Stomach (tissue), 9 donors: ENCODE results near the gene SPIRE2. TPM values are rescaled to one million over a fixed set of nuclear protein-coding genes. Genes with fewer than 3 reads are reported as not detected.

Experiments
- DNase-seq, 2 donors: peaks; one replicate each; pipeline versions ENCODE4 v3.0.0 to v3.0.0-alpha.2; 2013 to 2019
- H3K27ac ChIP-seq, 5 donors: fragments of 200-600 bp in 4 of 5; sonication (generic) in 4 of 5; one replicate each; pipeline ENCODE4 v1.5.1; 2013 to 2019; ENCODE audit warnings: mild to moderate bottlenecking in 1 of 5, moderate library complexity in 1 of 5
- H3K27me3 ChIP-seq, 3 donors: fragments of 200-600 bp; sonication (generic); one replicate each; pipeline ENCODE4 v1.5.1; 2017 to 2019; ENCODE audit warnings: mixed run types in 1 of 3
- H3K36me3 ChIP-seq, 4 donors: fragments of 200-600 bp; sonication (generic); 1 replicate in 3 of 4; 2 replicates in 1 of 4; pipeline ENCODE4 v1.5.1; 2016 to 2019
- H3K4me1 ChIP-seq, 4 donors: fragments of 200-600 bp; sonication (generic); one replicate each; pipeline ENCODE4 v1.5.1; 2016 to 2019
- H3K4me3 ChIP-seq, 4 donors: fragments of 200-600 bp; sonication (generic) in 3 of 4; one replicate each; pipeline ENCODE4 v1.5.1; 2016 to 2019; ENCODE audit warnings: mild to moderate bottlenecking in 1 of 4
- H3K9me3 ChIP-seq, 4 donors: fragments of 200-600 bp; sonication (generic); one replicate each; pipeline ENCODE4 v1.5.1; 2016 to 2019
- EP300 ChIP-seq: sonication (generic); formaldehyde crosslinking; IDR thresholded peaks from one replicate; pipeline ENCODE4 v1.6.1; 2017; ENCODE audit warnings: antibody characterized with exemption
- POLR2A ChIP-seq, 4 donors: fragments of 450-650 bp; IDR thresholded peaks; one replicate each; pipeline ENCODE4 v1.6.1; 2016; ENCODE audit warnings: antibody characterized with exemption in 4 of 4, control low read depth in 2 of 4, mild to moderate bottlenecking in 1 of 4, moderate library complexity in 1 of 4
- POLR2AphosphoS5 ChIP-seq, 3 donors: sonication (generic); formaldehyde crosslinking; IDR thresholded peaks; one replicate each; pipeline ENCODE4 v1.6.1; 2016; ENCODE audit warnings: antibody characterized with exemption in 3 of 3
- WGBS, 5 donors: extraction: QIAGEN DNeasy Blood & Tissue Kit in 3 of 5; methylation state at CpG; one replicate each; pipeline versions ENCODE4 v1.1.5 to v1.1.7; 2013 to 2018; 5-methylcytosine and 5-hydroxymethylcytosine counted together
- intact Hi-C: fragments of 100-400 bp; cut with DNase I; formaldehyde crosslinking; loops from one replicate; pipeline ENCODE4 v1.15.1; 2023; ENCODE audit warnings: low total_unique reads
- polyA plus RNA-seq, 3 donors: library from polyadenylated mRNA; stranded (reverse); fragments of 200-250 nt; gene quantifications; one replicate each; pipeline ENCODE4 v1.2.3, GENCODE V29; 2013
- total RNA-seq, 5 donors: library from RNA; depleted of rRNA; stranded (reverse); fragments of >200 nt; gene quantifications; one replicate each; pipeline versions ENCODE4 v1.1.0 to v1.2.3, GENCODE V29; 2014 to 2016
- TF ChIP-seq, protein P1 (sequence below), 7 experiments: fragments of 450-650 bp in 4 of 7; fragments of 200-600 bp in 3 of 7; sonication (generic) in 3 of 7; IDR thresholded peaks; one replicate each; pipeline ENCODE4 v1.5.1; 2016 to 2019; ENCODE audit warnings: antibody characterized with exemption in 7 of 7, control low read depth in 2 of 7, mild to moderate bottlenecking in 1 of 7
- donor health status: healthy with polysubstance abuse.
- donor health status: Bipolar disorder and iron deficiency.
- donor health status: healthy.

SPIRE2 gene
- total and polyA plus RNA-seq, 8 donors: 3.9 to 230 (median 25.0) TPM

DNA sequence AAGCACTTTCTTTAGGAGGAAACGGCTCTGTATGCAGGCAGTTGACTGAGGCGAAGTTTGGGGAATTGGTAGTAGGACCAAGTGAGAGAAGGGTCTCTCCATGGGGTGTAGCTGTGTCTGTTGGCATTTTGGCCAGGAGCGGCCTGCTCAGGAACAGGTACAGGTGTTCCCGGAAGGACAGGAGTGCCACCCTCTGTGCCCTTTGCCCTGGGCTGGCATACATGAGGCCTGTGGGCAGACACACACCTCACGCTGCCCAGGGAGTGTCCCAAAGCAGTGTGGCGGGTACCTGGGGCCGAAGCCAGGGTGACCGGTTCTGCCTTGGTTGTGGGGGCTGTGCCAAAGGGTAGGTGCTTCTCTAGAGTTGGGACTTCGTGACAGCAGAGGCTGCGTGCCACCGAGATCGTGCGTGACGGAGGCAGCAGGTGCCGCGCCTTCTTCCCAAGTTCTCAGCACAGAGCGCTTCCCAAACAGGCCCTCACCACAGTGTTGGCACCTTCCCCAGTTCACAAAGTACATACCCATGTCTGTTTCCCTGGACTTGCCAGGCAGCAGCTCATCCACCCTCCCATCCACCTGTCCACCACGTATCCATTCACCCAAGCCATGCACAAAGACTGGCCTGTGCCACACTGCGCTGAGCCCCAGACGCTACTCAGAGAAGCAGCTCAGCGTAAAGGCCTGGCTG is 25.2 kb downstream of the SPIRE2 start:
- no peaks in the 10 kb centered on the region for H3K27me3 ChIP-seq
- DNase-seq: peak in 1 of 2 donors; percentile 45
- H3K27ac ChIP-seq: peak overlapping the region in 1 of 5 donors; percentile 20
- WGBS, 5 donors: 72 to 97% (median 77%) methylated on average over 13 to 21 of the region's 21 CpGs
- intact Hi-C loops: no loop called here
- H3K9me3 ChIP-seq: no peaks in the 10 kb centered on the region
- H3K4me1 ChIP-seq: peaks cover 0 to 5% (median 0%) of the 10 kb centered on the region in 4 donors
- H3K36me3 ChIP-seq: peaks cover 0 to 28% (median 17%) of the 10 kb centered on the region in 4 donors
- no peak for TF ChIP-seq POLR2A (IDR thresholded peaks at IDR 0.05)
- TF ChIP-seq EP300: no peak
- no peak for TF ChIP-seq POLR2AphosphoS5 (IDR thresholded peaks at IDR 0.05)
- TF ChIP-seq, protein P1, sequence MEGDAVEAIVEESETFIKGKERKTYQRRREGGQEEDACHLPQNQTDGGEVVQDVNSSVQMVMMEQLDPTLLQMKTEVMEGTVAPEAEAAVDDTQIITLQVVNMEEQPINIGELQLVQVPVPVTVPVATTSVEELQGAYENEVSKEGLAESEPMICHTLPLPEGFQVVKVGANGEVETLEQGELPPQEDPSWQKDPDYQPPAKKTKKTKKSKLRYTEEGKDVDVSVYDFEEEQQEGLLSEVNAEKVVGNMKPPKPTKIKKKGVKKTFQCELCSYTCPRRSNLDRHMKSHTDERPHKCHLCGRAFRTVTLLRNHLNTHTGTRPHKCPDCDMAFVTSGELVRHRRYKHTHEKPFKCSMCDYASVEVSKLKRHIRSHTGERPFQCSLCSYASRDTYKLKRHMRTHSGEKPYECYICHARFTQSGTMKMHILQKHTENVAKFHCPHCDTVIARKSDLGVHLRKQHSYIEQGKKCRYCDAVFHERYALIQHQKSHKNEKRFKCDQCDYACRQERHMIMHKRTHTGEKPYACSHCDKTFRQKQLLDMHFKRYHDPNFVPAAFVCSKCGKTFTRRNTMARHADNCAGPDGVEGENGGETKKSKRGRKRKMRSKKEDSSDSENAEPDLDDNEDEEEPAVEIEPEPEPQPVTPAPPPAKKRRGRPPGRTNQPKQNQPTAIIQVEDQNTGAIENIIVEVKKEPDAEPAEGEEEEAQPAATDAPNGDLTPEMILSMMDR (IDR thresholded peaks at IDR 0.05): no peak
- H3K4me3 ChIP-seq: no peak overlapping the region

DNA sequence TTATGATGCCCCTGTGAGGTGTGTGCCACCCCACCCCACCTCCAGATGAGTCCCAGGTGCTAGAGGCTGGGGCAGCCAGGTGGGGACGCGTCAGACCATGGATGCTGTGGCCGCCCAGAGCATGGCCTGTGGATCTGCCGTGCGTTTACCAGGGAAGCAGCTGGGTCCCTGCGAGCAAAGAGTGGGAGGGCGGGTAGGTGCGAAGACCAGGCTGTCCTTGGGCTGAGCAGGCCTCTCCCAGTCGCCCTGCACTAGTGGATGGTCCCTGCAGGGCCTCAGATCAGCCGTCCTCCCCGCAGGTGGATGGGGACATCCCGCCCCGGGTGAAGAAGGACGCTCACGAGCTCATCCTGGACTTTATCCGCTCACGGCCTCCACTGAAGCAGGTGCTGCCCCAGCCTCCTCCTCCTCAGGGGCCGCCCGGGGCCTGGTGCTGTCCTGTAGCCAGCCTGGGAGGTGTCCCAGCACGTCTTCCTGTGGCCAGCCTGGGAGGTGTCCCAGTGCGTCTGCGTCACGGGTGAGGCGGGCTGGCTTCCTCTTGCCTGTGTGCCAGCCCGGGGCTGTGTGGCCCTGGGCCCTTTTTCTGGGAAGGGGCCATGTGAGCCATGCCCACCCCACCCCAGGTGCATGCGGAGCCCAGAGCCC is 27.1 kb downstream of the SPIRE2 start:
- intact Hi-C loops: no loop called here
- no peak overlapping the region for H3K4me3 ChIP-seq
- no peaks in the 10 kb centered on the region for H3K9me3 ChIP-seq
- no peak overlapping the region for H3K27ac ChIP-seq
- H3K36me3 ChIP-seq: peaks cover 0 to 33% (median 22%) of the 10 kb centered on the region in 4 donors
- H3K4me1 ChIP-seq: peaks cover 0 to 7% (median 0%) of the 10 kb centered on the region in 4 donors
- no peak for DNase-seq
- TF ChIP-seq EP300 (no peak), POLR2AphosphoS5 (IDR thresholded peaks at IDR 0.05) (no peak), POLR2A (IDR thresholded peaks at IDR 0.05) (no peak)
- TF ChIP-seq, protein P1 (IDR thresholded peaks at IDR 0.05): no peak
- H3K27me3 ChIP-seq: no peaks in the 10 kb centered on the region
- 88 to 95% (median 91%) methylated on average over 17 to 26 of the region's 26 CpGs for WGBS, 5 donors

DNA sequence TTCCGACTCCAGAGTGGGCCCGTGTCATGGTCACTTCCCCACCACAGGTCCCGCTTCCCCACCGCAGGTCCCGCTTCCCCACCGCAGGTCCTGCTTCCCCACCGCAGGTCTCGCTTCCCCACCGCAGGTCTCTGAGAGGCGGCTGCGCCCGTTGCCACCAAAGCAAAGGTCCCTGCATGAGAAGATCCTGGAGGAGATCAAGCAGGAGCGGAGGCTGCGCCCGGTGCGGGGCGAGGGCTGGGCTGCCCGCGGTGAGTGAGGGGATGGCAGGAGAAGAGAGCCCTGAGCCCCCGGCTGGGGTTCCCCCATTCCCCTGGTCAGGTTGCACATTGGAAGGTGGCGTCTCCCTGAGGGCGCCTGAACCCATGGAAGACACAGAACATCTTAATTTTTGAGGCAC is 27.7 kb downstream of the SPIRE2 start:
- Histone ChIP-seq H3K4me1 (peaks cover 0 to 12% (median 3%) of the 10 kb centered on the region in 4 donors), H3K4me3 (no peak overlapping the region), H3K9me3 (no peaks in the 10 kb centered on the region), H3K27me3 (no peaks in the 10 kb centered on the region), H3K27ac (no peak overlapping the region), H3K36me3 (peaks cover 0 to 31% (median 19%) of the 10 kb centered on the region in 4 donors)
- WGBS, 5 donors: 88 to 97% (median 95%) methylated on average over 22 of the region's 22 CpGs
- intact Hi-C loops: no loop called here
- no peak for DNase-seq
- TF ChIP-seq EP300 (no peak), POLR2AphosphoS5 (IDR thresholded peaks at IDR 0.05) (no peak), POLR2A (IDR thresholded peaks at IDR 0.05) (no peak)
- TF ChIP-seq, protein P1 (IDR thresholded peaks at IDR 0.05): no peak

DNA sequence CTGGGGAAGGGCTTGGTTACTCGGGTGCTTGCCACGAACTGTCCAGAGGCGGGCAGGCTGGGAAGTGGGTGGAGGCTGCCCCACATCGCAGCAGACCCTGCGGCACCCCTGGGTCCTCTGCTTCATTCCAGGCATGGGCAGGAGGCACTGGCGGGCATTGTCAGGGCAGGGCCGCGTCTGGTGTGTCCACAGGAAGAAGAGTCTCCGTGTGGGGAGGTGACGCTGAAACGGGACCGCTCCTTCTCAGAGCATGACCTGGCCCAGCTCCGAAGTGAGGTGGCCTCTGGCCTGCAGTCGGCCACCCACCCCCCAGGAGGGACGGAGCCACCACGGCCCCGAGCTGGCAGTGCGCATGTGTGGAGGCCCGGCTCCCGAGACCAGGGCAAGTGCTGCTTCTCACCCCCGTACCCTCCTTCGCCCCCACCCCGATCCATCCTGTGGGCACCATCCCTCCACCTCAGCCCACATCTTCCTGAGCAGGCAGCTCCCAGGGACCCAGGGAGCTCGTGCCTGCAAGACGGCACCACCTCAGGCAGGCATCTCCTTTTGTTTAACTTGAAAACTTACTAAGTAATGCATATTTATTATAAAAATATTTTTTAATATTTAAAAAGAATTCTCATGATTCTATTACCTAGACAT is 30.8 kb downstream of the SPIRE2 start:
- Histone ChIP-seq H3K9me3 (no peaks in the 10 kb centered on the region), H3K36me3 (peaks cover 0 to 43% (median 22%) of the 10 kb centered on the region in 4 donors), H3K27me3 (no peaks in the 10 kb centered on the region), H3K27ac (no peak overlapping the region), H3K4me3 (no peak overlapping the region), H3K4me1 (peaks cover 0 to 23% (median 9%) of the 10 kb centered on the region in 4 donors)
- intact Hi-C loops: no loop called here
- no peak for DNase-seq
- TF ChIP-seq POLR2AphosphoS5 (IDR thresholded peaks at IDR 0.05) (no peak), POLR2A (IDR thresholded peaks at IDR 0.05) (no peak), EP300 (no peak)
- TF ChIP-seq, protein P1 (IDR thresholded peaks at IDR 0.05): no peak
- 88 to 95% (median 92%) methylated on average over 8 to 25 of the region's 25 CpGs for WGBS, 5 donors
